Activated naive CD4-positive, alpha-beta T cell treated with anti-CD3 and anti-CD28 coated beads for 36 hours (primary cell): ENCODE data around the gene GATAD2B. TPM values are rescaled to one million over a fixed set of nuclear protein-coding genes. Genes with fewer than 3 reads are reported as not detected.
A peak's percentile ranks its signal among the peaks of the same experiment; 100 is the strongest.

Source experiments
- CTCF ChIA-PET: fragments of 350-600 bp; sonication (Branson Sonifier 250); formaldehyde crosslinking; loops from one replicate; lab custom pipeline; 2021; ENCODE audit warnings: antibody characterized with exemption; lab: Charles Lee
- DNase-seq: peaks from one replicate; pipeline ENCODE4 v3.0.0-alpha.2; 2020
- H3K27ac Mint-ChIP-seq: one replicate; pipeline ENCODE4 v1.8.0; 2021; ENCODE audit warnings: mild to moderate bottlenecking, mixed read lengths
- H3K27me3 Mint-ChIP-seq: one replicate; pipeline ENCODE4 v1.8.0; 2021; ENCODE audit warnings: low read depth, mixed read lengths
- H3K36me3 Mint-ChIP-seq: one replicate; pipeline ENCODE4 v1.8.0; 2021; ENCODE audit warnings: low read depth, mixed read lengths
- H3K4me1 Mint-ChIP-seq: one replicate; pipeline ENCODE4 v1.8.0; 2021; ENCODE audit warnings: low read depth, mixed read lengths
- H3K4me3 Mint-ChIP-seq: one replicate; pipeline ENCODE4 v1.8.0; 2021; ENCODE audit warnings: mild to moderate bottlenecking, moderate library complexity, mixed read lengths
- H3K9me3 Mint-ChIP-seq: one replicate; pipeline ENCODE4 v1.8.0; 2021; ENCODE audit warnings: mixed read lengths
- intact Hi-C: fragments of 100-400 bp; cut with micrococcal nuclease; formaldehyde crosslinking; loops from one replicate; pipeline ENCODE4 v1.15.1; 2023
- total RNA-seq, 2 experiments: library from RNA; stranded (reverse); gene quantifications; one replicate each; pipeline ENCODE4 v1.2.3, GENCODE V29; 2021

Gene GATAD2B
- total RNA-seq = 10 to 100 TPM; 69.0 to 70.2 TPM

DNA sequence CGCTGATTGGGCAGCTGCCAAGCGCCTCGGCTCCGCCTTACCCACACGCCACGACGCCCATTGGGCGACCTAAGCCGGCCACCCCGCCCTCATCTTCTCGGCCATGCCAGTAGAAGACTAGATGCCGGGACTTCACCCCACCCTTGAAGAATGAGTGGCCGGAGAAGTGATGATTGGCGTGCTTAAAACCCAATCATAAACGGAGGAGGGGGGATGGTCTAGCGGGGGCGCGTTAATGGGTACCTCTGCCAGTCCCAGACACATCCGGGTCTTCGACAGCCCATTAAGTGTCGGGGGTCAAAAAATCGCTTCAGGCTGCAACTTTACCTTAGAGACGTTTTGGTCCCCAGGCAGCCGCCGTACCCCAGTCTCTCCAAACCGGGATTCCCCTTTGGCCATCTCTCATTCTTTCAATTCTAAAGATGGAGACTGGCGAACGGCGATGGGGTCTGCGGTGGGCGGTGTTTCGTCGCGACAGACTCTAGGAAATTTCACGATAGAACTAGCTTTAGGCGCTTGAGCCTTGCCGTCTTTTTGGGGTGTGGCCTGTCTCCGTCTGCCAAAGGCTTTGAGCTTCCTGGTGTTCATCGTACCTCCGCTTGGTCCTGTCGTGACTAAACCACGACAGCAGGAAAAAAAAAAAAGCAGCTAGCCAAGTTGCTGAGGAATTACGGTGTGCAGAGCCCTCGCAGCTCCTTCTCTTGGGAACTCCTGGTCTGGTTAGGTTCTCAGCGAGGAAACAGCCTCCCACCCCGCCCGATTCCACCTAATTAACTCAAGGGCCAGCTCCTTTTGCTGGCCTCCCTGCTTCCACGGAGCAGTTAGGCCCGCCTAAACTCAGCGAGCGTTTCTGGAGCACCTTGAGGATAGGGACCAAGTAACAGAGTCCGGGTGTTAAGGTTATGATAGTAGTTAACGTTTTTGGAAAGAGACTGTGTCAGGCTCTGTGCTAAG lies at the start of gene GATAD2B:
TSS of gene GATAD2B (minus strand) at position 1 of the 954 bp plus-strand sequence. CDS start 94,625 bp downstream, outside the sequence.
- Mint-ChIP-seq H3K27ac (peak within 1 kb of the TSS; percentile 94), H3K4me1 (peaks cover 36% of the 10 kb centered on the region), H3K36me3 (peaks cover 3% of the 10 kb centered on the region), H3K9me3 (no peaks in the 10 kb centered on the region), H3K4me3 (peak within 1 kb of the TSS; percentile 81), H3K27me3 (no peaks in the 10 kb centered on the region)
- CTCF ChIA-PET = interaction anchor here (0.6 to 1.9 kb wide), 6 partner anchors 22 to 353 kb away, joined by 3 to 5 read pairs (median 4); partner anchors contain the start of gene DENND4B
- intact Hi-C loops = loop anchor here (1.0 to 2.0 kb wide), 12 partner anchors 22 to 290 kb away; partner anchors contain the start of genes CREB3L4, CRTC2, JTB and RPS27
- DNase-seq = peak; percentile 100

DNA sequence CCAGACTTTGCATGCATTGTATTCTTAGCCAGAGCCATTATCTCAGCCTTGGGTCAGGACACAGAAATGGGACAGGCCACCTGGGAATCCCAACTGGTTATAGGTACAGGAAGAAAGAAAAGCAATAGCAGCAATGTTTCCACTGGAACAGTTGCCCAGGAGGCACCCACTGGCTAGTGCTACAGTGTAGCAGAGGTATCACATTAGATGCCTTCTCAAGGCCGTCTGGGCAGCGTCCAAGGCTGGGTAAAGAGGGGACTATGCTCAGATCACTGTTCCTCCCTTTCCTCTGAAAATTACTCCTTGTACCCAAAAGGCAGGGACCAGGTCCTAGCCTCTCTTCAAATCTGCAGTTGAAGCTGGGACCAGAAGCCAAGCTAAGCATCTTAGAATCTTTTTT lies 47.6 kb upstream of the GATAD2B start:
- Mint-ChIP-seq H3K27me3 (no peaks in the 10 kb centered on the region), H3K36me3 (peaks cover 27% of the 10 kb centered on the region), H3K4me3 (no peak overlapping the region), H3K27ac (no peak overlapping the region), H3K4me1 (peaks cover 47% of the 10 kb centered on the region), H3K9me3 (no peaks in the 10 kb centered on the region)
- intact Hi-C loops = no loop called here
- CTCF ChIA-PET = interaction anchor here (0.7 to 1.2 kb wide), 2 partner anchors 8 to 53 kb away, joined by 3 read pairs; no protein-coding TSS in a partner anchor
- DNase-seq = no peak

DNA sequence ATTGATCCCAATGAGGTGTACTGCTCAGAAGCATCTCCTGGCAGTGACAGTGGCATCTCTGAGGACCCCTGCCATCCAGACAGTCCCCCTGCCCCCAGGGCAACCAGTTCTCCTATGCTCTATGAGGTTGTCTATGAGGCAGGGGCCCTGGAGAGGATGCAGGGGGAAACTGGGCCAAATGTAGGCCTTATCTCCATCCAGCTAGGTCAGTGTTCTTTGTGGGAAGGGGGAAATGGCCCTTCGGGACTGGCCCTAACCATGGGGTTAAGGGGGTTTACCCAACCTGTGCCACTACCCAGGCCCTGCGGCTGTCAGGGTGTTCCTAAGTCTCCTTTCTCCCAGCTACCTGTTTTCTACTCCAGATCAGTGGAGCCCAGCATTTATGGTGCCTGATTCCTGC lies 46.2 kb upstream of the GATAD2B start:
- CTCF ChIA-PET = interaction anchor here (5.8 kb wide), 1 partner anchor 17 kb away, joined by 32 read pairs; the partner anchor contains the start of gene RAB13
- intact Hi-C loops = loop anchor here (10.0 kb wide), 2 partner anchors 434 to 1036 kb away; partner anchors contain the start of genes S100A6 and ZBTB7B
- H3K9me3 Mint-ChIP-seq = no peaks in the 10 kb centered on the region
- DNase-seq = no peak
- H3K27me3 Mint-ChIP-seq = no peaks in the 10 kb centered on the region
- H3K4me1 Mint-ChIP-seq = peaks cover 43% of the 10 kb centered on the region
- no peak overlapping the region for H3K27ac Mint-ChIP-seq
- H3K36me3 Mint-ChIP-seq = peaks cover 18% of the 10 kb centered on the region
- H3K4me3 Mint-ChIP-seq = no peak overlapping the region

DNA sequence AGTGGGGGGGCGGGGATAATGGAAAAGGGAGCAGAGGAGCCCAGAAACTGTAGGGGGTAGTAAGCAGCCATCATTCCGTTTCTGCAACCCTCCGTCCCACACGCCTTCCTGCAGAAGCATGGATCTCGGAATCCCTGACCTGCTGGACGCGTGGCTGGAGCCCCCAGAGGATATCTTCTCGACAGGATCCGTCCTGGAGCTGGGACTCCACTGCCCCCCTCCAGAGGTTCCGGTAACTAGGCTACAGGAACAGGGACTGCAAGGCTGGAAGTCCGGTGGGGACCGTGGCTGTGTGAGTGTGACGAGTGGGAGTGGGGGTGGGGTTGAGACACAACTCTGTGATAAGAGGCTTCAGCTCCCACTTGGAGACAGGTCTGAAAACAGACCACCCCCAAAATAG lies 45.6 kb upstream of the GATAD2B start:
- no peak overlapping the region for H3K27ac Mint-ChIP-seq

DNA sequence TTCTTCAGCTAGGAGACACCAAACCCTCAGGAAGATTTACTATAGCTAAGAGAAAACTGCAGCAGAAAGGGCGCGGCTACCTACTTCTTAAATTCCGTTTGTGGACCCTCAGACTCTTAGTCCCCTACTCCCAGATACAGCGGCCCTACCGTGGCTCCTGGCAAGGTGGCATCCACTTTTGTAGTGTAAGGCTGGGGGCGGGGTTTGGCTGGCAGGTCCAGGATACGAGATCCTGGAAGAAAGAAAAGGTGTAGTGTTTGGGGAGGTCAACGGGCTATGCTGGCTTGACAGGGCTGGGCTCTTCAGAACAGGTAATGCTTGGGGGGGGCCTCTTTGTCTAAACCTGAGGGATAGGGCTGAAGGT lies 45.2 kb upstream of the GATAD2B start:
- DNase-seq = no peak
- peak overlapping the region; percentile 94 for H3K27ac Mint-ChIP-seq
- H3K9me3 Mint-ChIP-seq = no peaks in the 10 kb centered on the region
- peak overlapping the region; percentile 85 for H3K4me3 Mint-ChIP-seq
- H3K27me3 Mint-ChIP-seq = no peaks in the 10 kb centered on the region
- peaks cover 10% of the 10 kb centered on the region for H3K36me3 Mint-ChIP-seq
- peaks cover 39% of the 10 kb centered on the region for H3K4me1 Mint-ChIP-seq
- intact Hi-C loops = loop anchor here (1.0 to 10.0 kb wide), 8 partner anchors 9 to 1037 kb away; partner anchors contain the start of genes CRTC2, JTB, RPS27 and S100A6
- CTCF ChIA-PET = interaction anchor here (1.1 to 5.8 kb wide), 5 partner anchors 9 to 178 kb away, joined by 3 to 32 read pairs (median 8); partner anchors contain the start of genes JTB and RAB13

More for the DNA sequence above, 45.6 kb upstream of the GATAD2B start:
- CTCF ChIA-PET = interaction anchor here (1.9 to 5.8 kb wide), 3 partner anchors 9 to 18 kb away, joined by 8 to 32 read pairs (median 16); partner anchors contain the start of genes JTB and RAB13
- Mint-ChIP-seq H3K4me3 (peak overlapping the region; percentile 85), H3K4me1 (peaks cover 42% of the 10 kb centered on the region), H3K36me3 (peaks cover 13% of the 10 kb centered on the region), H3K9me3 (no peaks in the 10 kb centered on the region), H3K27me3 (no peaks in the 10 kb centered on the region)
- DNase-seq = no peak
- intact Hi-C loops = loop anchor here (10.0 kb wide), 2 partner anchors 434 to 1036 kb away; partner anchors contain the start of genes S100A6 and ZBTB7B

DNA sequence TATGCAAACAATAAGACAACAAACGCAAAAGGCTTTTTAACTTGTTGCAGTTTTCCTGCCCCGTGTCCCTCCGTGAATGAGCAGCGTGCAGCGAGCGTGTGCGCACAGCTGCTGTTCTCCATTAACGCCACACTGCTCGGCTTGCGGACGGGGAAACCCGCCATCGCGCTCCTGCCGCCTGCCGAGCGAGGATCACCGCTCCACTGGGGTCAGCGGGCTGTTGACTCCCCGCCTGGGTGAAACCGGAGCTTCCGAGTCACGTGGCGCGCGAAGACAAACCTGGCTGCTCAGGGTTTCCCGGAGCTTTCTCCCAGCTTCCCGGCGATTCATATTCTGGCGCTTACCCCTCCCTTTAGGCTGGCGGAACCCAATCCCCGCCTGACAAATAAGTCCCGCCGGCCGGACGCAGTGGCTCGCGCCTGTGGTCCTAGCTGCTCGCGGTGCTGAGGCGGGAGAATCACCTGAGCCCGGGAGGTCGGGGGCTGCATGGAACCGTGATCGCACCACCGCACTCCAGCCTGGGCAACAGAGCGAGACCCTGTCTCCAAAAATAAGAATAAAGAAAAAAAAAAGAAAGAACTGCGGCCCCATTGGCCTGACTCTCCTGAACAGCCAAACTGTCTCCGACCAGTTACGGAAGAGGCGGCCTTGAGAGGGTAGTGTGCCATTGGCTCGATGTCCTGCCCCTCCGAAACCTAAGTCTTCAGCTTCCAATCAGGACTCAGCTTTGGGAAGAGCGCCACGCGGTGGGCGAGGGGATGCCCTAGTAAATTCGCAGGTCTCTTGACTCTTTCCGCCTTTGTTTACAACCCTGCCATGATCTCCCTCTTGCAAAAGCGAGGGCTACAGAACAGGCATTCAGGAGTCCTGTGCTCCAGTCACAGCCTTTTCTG lies 44.6 kb upstream of the GATAD2B start, which contains the start of gene CREB3L4:
TSS of gene CREB3L4 (plus strand) at position 796 of the 893 bp plus-strand sequence. CDS start 624 bp downstream, outside the sequence.
- Mint-ChIP-seq H3K27me3 (no peaks in the 10 kb centered on the region), H3K36me3 (peaks cover 13% of the 10 kb centered on the region), H3K4me3 (peak within 1 kb of the TSS; percentile 85), H3K9me3 (no peaks in the 10 kb centered on the region), H3K27ac (peak within 1 kb of the TSS; percentile 94), H3K4me1 (peaks cover 42% of the 10 kb centered on the region)
- intact Hi-C loops = loop anchor here (1.0 to 10.0 kb wide), 8 partner anchors 9 to 1037 kb away; partner anchors contain the start of genes CRTC2, JTB, RPS27 and S100A6
- peak; percentile 90 for DNase-seq
- CTCF ChIA-PET = interaction anchor here (0.6 to 5.8 kb wide), 9 partner anchors 10 to 177 kb away, joined by 3 to 32 read pairs (median 5); partner anchors contain the start of genes JTB and RAB13

DNA sequence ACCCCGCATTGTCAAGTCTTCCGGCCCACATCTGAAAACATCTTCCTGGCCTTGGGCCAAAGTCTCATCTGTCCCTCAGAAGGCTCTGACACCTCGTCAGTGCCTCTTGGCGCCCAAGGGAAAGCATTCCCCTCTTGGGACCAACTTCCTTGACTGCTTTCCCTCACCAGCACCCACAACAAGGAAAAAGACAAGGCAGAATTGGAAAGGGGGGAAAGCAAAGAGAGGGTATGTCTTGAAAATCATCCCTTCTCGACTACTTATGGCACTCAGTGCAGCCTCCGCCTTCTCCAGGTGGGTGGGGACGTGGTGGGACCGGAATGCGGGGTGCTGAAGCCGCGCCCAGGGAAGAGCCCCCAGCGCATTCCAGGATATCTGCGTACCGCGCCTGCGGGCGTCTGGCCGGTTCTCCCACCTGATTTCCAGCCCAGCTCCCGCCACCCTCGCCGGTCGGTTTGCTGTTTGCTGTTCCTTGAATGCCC lies 41.1 kb upstream of the GATAD2B start:
- peaks cover 49% of the 10 kb centered on the region for H3K4me1 Mint-ChIP-seq

DNA sequence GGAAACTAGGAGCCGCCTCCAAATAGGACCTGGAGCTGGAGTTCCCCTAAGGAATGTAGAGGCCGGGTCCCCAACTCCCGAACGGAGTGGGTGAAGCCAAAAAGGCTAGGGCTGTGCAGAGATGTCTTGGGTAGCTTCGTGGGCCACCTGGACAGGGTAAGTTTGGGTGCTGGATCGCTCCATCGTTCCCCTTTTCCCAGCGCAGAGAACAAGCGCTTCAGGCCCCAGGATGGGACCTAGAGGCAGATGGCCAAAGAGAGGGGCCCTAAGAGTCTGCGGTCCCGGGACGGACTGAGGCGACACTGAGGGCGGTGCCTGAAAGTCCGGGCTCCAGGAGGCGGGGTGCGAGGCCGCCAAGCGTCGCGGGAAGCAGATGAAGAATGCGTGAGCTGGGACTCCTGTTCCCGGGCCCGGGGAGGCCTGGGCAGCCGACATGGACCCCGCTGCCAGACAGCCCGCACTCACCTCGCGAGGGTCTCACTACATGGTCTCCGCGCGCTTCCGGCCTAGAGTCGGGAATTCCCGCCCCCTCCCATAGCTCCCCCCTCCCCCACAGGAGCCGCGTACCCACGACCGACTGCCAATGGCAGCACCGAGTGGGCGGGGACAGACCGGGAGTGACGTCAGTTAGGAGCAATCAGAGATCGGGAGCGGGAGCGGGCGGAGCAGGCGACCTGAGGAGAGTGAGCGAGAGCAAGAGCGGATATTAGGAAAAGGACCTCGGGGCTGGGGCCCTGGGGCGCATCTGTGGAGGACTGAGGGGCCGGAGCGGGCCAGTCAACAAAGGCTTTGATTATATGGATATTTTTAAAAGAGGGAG lies 40.5 kb upstream of the GATAD2B start, which contains the start of gene SLC39A1:
TSS of gene SLC39A1 (minus strand) at position 508 of the 820 bp plus-strand sequence. CDS start 822 bp downstream, outside the sequence.
- Mint-ChIP-seq H3K9me3 (no peaks in the 10 kb centered on the region), H3K27me3 (no peaks in the 10 kb centered on the region), H3K4me3 (peak within 1 kb of the TSS; percentile 82), H3K4me1 (peaks cover 51% of the 10 kb centered on the region), H3K36me3 (peaks cover 15% of the 10 kb centered on the region), H3K27ac (peak within 1 kb of the TSS; percentile 88)
- intact Hi-C loops = loop anchor here (1.0 to 10.0 kb wide), 7 partner anchors 14 to 1042 kb away; partner anchors contain the start of genes ILF2, JTB, RPS27 and S100A6
- CTCF ChIA-PET = interaction anchor here (0.8 to 2.6 kb wide), 7 partner anchors 15 to 146 kb away, joined by 3 to 12 read pairs (median 5); partner anchors contain the start of genes DENND4B, JTB and RAB13
- DNase-seq = peak; percentile 99

More for the DNA sequence above, 41.1 kb upstream of the GATAD2B start:
- no peak for DNase-seq
- Mint-ChIP-seq H3K9me3 (no peaks in the 10 kb centered on the region), H3K4me3 (peak overlapping the region; percentile 82), H3K36me3 (peaks cover 15% of the 10 kb centered on the region), H3K27ac (peak overlapping the region; percentile 88), H3K27me3 (no peaks in the 10 kb centered on the region)
- CTCF ChIA-PET = interaction anchor here (0.6 to 5.8 kb wide), 7 partner anchors 14 to 230 kb away, joined by 3 to 32 read pairs (median 5); partner anchors contain the start of genes DENND4B, JTB and RAB13
- intact Hi-C loops = loop anchor here (1.0 to 10.0 kb wide), 7 partner anchors 13 to 1041 kb away; partner anchors contain the start of genes ILF2, JTB, RPS27 and S100A6

DNA sequence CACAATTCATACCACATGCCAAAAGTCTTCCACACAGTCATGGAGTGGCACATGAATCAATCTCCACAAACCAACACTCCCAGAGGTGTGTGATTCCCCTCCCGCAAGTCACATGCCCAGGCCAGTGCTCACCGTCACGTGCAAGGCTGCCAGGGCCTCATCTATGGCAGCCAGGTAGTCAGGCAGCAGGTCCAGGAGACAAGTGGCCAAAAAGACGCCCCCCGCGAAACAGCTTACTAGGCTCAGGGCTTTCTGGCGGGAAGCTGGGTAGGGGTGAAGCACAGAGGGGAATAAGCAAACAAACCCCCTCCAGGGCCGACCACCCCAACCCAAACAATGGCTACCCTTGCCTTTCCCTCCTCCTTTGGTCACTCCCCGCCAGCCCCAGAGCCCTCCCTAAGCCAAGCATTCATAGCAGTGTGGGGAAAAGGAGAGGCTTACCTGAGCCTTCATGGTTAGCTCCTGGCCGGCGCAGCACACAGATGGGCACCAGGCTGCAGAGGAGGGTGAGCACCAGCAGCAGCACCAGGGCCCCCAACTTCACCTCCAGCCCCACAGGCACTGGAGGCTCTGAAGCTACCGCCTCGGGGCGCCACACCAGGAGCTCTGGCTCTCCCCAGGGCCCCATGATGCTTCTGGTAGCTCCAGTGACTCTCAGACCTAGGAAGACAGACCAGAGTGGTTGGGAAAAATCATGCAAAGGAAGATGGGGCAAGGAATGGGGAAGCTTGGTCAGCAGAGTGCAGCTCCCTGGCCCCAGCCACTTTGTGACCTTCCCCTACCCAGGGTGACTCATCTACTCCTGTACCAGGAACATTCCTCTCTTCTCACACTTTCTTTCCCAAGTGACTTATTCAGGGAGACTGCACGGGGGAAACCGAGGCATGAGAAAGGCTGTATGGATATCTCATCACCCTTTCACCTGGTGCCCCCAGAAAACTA lies 39.6 kb upstream of the GATAD2B start:
- Mint-ChIP-seq H3K4me1 (peaks cover 44% of the 10 kb centered on the region), H3K27ac (peak overlapping the region; percentile 88), H3K4me3 (peak overlapping the region; percentile 82), H3K9me3 (no peaks in the 10 kb centered on the region), H3K27me3 (no peaks in the 10 kb centered on the region), H3K36me3 (peaks cover 15% of the 10 kb centered on the region)
- CTCF ChIA-PET = interaction anchor here (0.6 to 2.6 kb wide), 7 partner anchors 8 to 373 kb away, joined by 3 to 12 read pairs (median 4); partner anchors contain the start of genes DENND4B, JTB and RAB13
- DNase-seq = peak; percentile 46
- intact Hi-C loops = loop anchor here (1.0 to 10.0 kb wide), 7 partner anchors 14 to 1042 kb away; partner anchors contain the start of genes ILF2, JTB, RPS27 and S100A6
